ENCODE data around the gene FOXP1.

- TF ChIP-seq POLR2AphosphoS5 (IDR thresholded peaks at IDR 0.05; ENCODE audit: low read depth, low read length) (no peak), POLR2A (IDR thresholded peaks at IDR 0.05; ENCODE audit: low read depth, low read length) (no peak), TAF1 (IDR thresholded peaks at IDR 0.05; ENCODE audit: borderline replicate concordance, low read depth, low read length) (no peak)
These were observed 542.2 kb downstream of the FOXP1 start for GRCh38 chr3:71041371-71041770.

All from GM12892 (cell line).